ENCODE measurements around the gene OR5T2.
"Not testable (repeated sequence)": the region's sequence is repeated elsewhere in the genome, so short reads cannot be mapped to it uniquely, and the experiment has no call there.

The OR5T2 gene

GRCh38 chr11:56234155-56234554 lies at the start of gene OR5T2:
OR5T2 (minus strand) TSS chr11:56234255; CDS start chr11:56233062, 1,193 bp downstream.
- DNase-seq (ENCODE audit: low read depth): no peak

- no peak for DNase-seq (ENCODE audit: low read depth)
Measured at GRCh38 chr11:56273854-56274253, 39.8 kb upstream of the OR5T2 start, which contains the start of gene OR5T1. OR5T1 (plus strand) TSS chr11:56274154; CDS start chr11:56275639, 1,485 bp downstream.

GRCh38 chr11:56271092-56271491 lies 37.0 kb upstream of the OR5T2 start:
- no peak for DNase-seq (ENCODE audit: low read depth)

- DNase-seq (ENCODE audit: low read depth): no peak
Measured at GRCh38 chr11:56251954-56252353, 17.9 kb upstream of the OR5T2 start, which contains the start of gene OR5T3. OR5T3 (plus strand) TSS chr11:56252254; CDS start chr11:56252254, 0 bp downstream.

- DNase-seq (ENCODE audit: low read depth): not testable (repeated sequence)
Measured at GRCh38 chr11:56219735-56220134, 14.3 kb downstream of the OR5T2 start.

GRCh38 chr11:56214537-56214936 lies 19.5 kb downstream of the OR5T2 start:
- DNase-seq (ENCODE audit: low read depth): no peak

- no peak for DNase-seq (ENCODE audit: low read depth)
Measured at GRCh38 chr11:56207790-56208189, 26.3 kb downstream of the OR5T2 start.

GRCh38 chr11:56197367-56197766 lies 36.7 kb downstream of the OR5T2 start:
- DNase-seq (ENCODE audit: low read depth): no peak

- no peak for DNase-seq (ENCODE audit: low read depth)
Measured at GRCh38 chr11:56196705-56197104, 37.4 kb downstream of the OR5T2 start.

GRCh38 chr11:56188602-56189001 lies 45.5 kb downstream of the OR5T2 start:
- DNase-seq (ENCODE audit: low read depth): no peak

- DNase-seq (ENCODE audit: low read depth): no peak
Measured at GRCh38 chr11:56183459-56183858, 50.6 kb downstream of the OR5T2 start.

Data from activated T-cell treated with anti-CD3 and anti-CD28 coated beads for 1 hour (primary cell).